NT2/D1 (cell line): Measurements from ENCODE around the gene NOX3.

Experiments
- DNase-seq: peaks from one replicate; pipeline ENCODE4 v3.0.0-alpha.2; 2011; ENCODE audit warnings: low read depth, low spot score
- H3K27me3 ChIP-seq: 2 replicates; pipeline ENCODE4 v1.6.0; 2011; ENCODE audit warnings: mild to moderate bottlenecking; ENCODE audit not compliant: insufficient read length, insufficient read depth
- H3K36me3 ChIP-seq: 2 replicates; pipeline ENCODE4 v1.6.1; 2011; ENCODE audit warnings: mild to moderate bottlenecking, low read length, mixed read lengths; ENCODE audit not compliant: insufficient read depth, insufficient read length
- H3K4me1 ChIP-seq: 2 replicates; pipeline ENCODE4 v1.5.1; 2011; ENCODE audit not compliant: insufficient read depth, insufficient read length
- H3K4me3 ChIP-seq: 2 replicates; pipeline ENCODE4 v1.5.1; 2011; ENCODE audit warnings: low read depth; ENCODE audit not compliant: insufficient read length
- H3K9ac ChIP-seq: 2 replicates; pipeline ENCODE4 v1.6.0; 2011; ENCODE audit warnings: low read depth; ENCODE audit not compliant: insufficient read length
- H3K9me3 ChIP-seq: 2 replicates; pipeline ENCODE4 v1.5.1; 2011; ENCODE audit warnings: mild to moderate bottlenecking, low read length; ENCODE audit not compliant: insufficient read depth
- SUZ12 ChIP-seq: IDR thresholded peaks from 2 replicates; pipeline ENCODE4 v1.6.1; 2011; ENCODE audit not compliant: insufficient read length, insufficient read depth; ENCODE audit errors: extremely low read depth
- YY1 ChIP-seq: IDR thresholded peaks from 2 replicates; pipeline ENCODE4 v1.6.1; 2011; ENCODE audit not compliant: insufficient read length, insufficient read depth
- ZNF274 ChIP-seq: IDR thresholded peaks from 2 replicates; pipeline ENCODE4 v1.6.1; 2011; ENCODE audit warnings: mild to moderate bottlenecking, low read depth, low read length

The NOX3 gene

DNA sequence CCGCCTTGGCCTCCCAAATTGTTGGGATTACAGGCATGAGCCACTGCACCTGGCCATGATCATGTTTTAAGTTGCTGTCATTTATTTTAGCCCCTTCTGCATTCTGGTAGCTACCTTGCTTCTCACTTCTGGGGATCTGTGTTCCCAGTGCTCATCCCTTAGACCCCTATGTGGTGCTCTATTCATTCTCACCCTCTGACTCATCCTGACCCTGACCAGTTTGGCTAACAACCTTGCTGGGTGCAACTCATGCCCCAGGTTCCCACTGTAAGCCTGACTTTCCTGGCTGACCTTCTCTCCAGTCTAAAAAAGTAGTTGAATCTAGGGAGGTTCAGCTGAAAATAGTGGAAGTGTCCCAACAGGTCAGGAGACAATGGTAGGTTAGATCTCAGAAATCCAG, 47.4 kb downstream of the NOX3 start:
- H3K27me3 ChIP-seq, result no peaks in the 10 kb centered on the region
- H3K36me3 ChIP-seq, result no peaks in the 10 kb centered on the region
- H3K9ac ChIP-seq, result no peak overlapping the region
- no peaks in the 10 kb centered on the region for H3K4me1 ChIP-seq
- no peak for TF ChIP-seq YY1
- no peak for TF ChIP-seq SUZ12
- TF ChIP-seq ZNF274, result no peak
- H3K9me3 ChIP-seq, result no peaks in the 10 kb centered on the region
- no peak overlapping the region for H3K4me3 ChIP-seq
- DNase-seq, result no peak

DNA sequence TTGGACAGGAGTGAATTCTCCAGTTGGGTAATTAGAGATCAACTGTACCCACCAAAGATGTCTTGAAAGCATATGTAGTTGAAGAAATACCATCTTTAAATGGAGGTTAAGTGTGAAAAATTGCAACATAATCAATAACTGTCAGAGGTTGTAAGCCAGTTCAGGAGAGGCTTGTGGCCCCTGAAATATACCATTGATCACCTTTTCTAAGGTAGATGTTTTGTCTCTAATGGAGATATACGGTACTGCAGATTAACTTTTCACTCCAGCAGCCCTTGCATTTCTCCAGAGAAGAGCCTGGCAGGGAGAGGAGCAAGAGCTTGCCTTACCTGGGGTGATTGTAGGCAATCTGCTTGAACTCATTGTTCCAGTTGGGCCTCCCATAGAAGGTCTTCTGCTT, 48.8 kb downstream of the NOX3 start:
- no peak for TF ChIP-seq SUZ12
- Histone ChIP-seq H3K9me3 (no peaks in the 10 kb centered on the region), H3K36me3 (no peaks in the 10 kb centered on the region), H3K9ac (no peak overlapping the region), H3K27me3 (no peaks in the 10 kb centered on the region), H3K4me3 (no peak overlapping the region), H3K4me1 (no peaks in the 10 kb centered on the region)
- DNase-seq, result no peak

DNA sequence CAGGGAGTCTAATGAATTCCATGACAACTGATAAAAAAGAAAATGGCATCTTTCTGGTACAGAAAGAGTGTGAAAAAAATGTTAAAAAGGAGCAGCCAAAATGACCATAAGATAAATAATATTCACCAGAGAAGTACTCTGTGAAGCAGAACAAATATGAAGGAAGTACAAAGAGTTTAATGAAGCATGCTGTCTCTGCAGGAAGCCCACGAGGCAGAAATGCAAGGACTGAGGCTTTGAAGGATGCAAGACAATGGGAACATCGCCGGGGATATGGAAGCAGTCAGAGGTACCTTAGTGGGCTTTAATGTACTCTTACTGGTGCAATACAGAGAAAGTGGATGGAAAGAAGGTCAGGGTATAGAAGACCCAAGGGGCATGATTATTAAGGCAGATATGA, 50.7 kb downstream of the NOX3 start:
- Histone ChIP-seq H3K9ac (no peak overlapping the region), H3K4me1 (no peaks in the 10 kb centered on the region), H3K9me3 (no peaks in the 10 kb centered on the region), H3K4me3 (no peak overlapping the region), H3K36me3 (no peaks in the 10 kb centered on the region), H3K27me3 (no peaks in the 10 kb centered on the region)
- TF ChIP-seq YY1 (no peak), ZNF274 (no peak), SUZ12 (no peak)
- DNase-seq, result no peak

DNA sequence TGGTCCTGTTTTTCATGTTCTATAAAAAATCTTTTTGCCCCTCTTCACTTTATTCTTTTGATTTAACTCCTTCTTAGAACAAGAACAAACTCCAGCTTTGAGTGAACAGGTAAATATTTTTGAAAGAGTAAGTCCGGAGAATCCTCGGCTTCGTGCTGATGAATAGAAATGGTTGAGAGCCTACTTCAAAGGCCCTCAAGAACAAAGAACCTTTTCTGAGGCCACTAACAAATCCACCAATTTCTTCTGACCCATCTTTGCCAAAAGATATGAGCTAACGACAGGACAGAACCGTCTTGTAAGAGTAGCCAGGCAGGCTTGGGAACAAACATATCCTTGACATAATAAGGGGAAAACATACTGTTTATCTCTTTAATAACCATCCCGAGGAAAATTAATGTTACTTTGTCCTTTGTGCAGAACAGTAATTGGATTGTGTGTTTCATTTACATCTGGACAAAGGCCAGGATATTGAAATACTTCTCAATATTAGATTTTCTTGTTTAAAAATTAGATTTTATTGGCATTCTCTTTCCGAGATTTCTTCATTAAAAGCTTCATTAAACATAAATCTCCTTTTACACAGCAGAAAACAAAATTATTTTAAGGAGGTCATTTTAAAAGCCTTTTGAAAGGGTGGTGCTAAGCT, 52.9 kb downstream of the NOX3 start:
- Histone ChIP-seq H3K4me3 (no peak overlapping the region), H3K27me3 (no peaks in the 10 kb centered on the region), H3K4me1 (no peaks in the 10 kb centered on the region), H3K9ac (no peak overlapping the region), H3K36me3 (no peaks in the 10 kb centered on the region), H3K9me3 (no peaks in the 10 kb centered on the region)
- TF ChIP-seq YY1, result no peak
- TF ChIP-seq SUZ12, result no peak
- no peak for TF ChIP-seq ZNF274
- no peak for DNase-seq

DNA sequence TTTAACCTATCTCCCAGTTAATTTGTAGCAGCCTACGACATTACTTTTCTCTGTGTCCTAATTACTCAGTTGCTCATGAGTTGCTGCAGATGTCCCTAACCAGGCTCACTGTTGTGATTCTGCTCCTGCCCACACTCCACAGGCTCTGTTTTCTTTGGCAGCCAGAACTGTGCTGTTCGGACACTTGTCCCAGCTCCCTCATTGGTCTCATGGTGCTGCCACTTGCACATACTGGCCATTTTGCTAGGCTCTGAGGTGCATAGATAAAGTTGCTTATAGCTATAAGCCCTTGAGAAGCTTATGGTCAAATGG, 55.0 kb downstream of the NOX3 start:
- TF ChIP-seq YY1 (no peak), SUZ12 (no peak), ZNF274 (no peak)
- Histone ChIP-seq H3K4me3 (no peak overlapping the region), H3K36me3 (no peaks in the 10 kb centered on the region), H3K9ac (no peak overlapping the region), H3K27me3 (no peaks in the 10 kb centered on the region), H3K9me3 (no peaks in the 10 kb centered on the region), H3K4me1 (no peaks in the 10 kb centered on the region)
- no peak for DNase-seq

DNA sequence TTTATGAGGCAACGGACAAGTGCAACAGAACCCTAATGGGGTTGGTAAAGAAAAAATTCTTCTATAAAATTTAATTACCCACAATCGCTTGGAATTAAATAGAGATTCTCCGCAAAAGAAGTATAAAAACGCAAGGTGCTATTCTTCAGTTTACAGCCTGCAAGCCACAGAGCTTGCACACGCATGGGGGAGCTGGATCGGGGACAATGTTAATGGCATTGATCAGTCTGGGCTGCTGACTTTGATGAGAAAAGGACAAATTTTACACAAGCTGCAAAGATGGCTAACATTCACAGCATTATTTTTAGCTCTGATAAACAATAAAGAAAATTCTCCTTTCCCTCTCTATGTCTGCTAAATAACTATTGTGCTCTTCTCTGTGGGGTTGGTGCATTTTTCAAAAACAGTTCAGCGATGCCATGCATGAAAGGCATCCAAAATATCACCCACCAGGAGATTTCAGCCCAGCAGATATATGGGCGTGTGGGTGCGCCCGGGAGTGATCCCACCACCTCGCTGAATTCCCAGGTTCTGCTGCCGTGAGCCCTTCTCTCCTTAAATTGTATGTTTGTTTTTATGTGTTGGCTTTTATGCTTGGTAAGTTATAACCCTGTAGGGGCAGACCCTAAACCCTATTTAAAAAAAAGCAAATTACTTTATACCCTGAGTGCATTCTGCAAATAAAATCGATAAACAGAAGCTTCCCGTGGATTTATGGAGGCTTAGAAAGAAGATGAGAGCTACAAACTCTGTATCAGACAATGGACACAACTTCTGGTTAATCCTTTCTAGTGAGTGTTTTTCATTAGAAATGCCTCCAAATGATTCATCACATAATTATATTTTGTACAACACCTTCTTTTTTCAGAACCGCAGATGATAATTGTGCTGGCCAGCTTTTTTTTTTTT, 55.6 kb downstream of the NOX3 start:
- Histone ChIP-seq H3K27me3 (no peaks in the 10 kb centered on the region), H3K4me1 (no peaks in the 10 kb centered on the region), H3K9me3 (no peaks in the 10 kb centered on the region), H3K4me3 (no peak overlapping the region), H3K9ac (no peak overlapping the region), H3K36me3 (no peaks in the 10 kb centered on the region)
- TF ChIP-seq YY1 (no peak), ZNF274 (no peak), SUZ12 (no peak)
- DNase-seq, result no peak

DNA sequence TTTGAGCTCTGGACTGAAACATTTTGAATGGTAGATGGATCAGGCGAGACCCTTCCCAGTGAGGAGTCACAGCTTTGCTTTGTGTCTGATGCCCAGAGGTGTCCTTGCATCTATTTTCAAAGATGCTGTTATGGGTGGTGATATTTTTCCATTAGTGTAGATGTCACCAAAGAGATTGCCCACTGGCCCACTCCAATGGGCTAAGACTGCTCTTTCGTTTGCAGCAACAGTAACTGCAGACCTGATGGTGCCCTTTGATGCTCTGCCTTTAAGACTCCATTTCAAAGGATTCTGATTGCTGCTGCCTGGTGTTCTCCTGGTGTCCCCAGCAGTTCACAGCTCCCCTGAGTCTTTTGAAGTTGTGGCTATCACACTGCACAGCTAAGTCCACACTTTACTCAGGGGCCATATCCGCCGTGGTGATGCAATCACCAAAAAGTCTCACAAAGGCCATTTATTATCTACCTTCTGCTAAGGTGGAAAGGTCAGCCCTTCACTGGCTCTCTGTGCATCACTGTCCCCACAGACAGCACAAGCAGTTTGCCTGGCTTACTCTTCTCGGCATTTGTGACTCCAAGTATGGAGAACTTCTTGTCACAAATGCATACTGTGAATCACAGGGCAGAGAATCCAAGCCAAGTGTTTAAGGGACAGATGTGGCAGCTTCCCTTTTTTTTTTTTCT, 56.4 kb downstream of the NOX3 start:
- no peak for TF ChIP-seq ZNF274
- no peak for TF ChIP-seq YY1
- TF ChIP-seq SUZ12, result no peak
- Histone ChIP-seq H3K9me3 (no peaks in the 10 kb centered on the region), H3K36me3 (no peaks in the 10 kb centered on the region), H3K4me3 (no peak overlapping the region), H3K9ac (no peak overlapping the region), H3K27me3 (no peaks in the 10 kb centered on the region), H3K4me1 (no peaks in the 10 kb centered on the region)
- DNase-seq, result no peak

DNA sequence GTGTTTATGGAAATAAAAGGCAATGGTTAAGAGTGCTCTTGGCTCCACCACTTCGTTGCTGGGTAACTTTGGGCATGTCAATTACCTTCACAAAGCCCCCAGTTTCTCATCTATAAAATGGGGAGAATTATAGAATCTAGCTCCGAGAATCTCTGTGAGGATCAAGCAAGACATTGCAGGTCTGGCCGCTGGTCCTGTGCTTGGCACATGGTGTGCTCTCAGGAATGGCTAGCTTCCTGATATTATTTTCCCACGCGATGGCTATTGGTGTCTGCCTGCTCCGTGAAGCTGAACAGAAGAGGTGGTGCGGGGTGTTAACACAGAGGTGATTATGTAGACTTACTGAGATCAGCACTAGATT, 57.0 kb downstream of the NOX3 start:
- no peak overlapping the region for H3K9ac ChIP-seq

More for the DNA sequence above, 57.0 kb downstream of the NOX3 start:
- Histone ChIP-seq H3K4me3 (no peak overlapping the region), H3K4me1 (no peaks in the 10 kb centered on the region), H3K36me3 (no peaks in the 10 kb centered on the region), H3K27me3 (no peaks in the 10 kb centered on the region), H3K9me3 (no peaks in the 10 kb centered on the region)
- TF ChIP-seq SUZ12 (no peak), YY1 (no peak), ZNF274 (no peak)
- DNase-seq, result no peak
